Common myeloid progenitor, CD34-positive (primary cell): ENCODE results near the gene CD27. TPM values are rescaled to one million over a fixed set of nuclear protein-coding genes. Genes with fewer than 3 reads are reported as not detected.

Experiments
- CTCF ChIA-PET: fragments of 350-600 bp; sonication (Branson Sonifier 250); formaldehyde crosslinking; loops from one replicate; lab custom pipeline; 2021; ENCODE audit warnings: antibody characterized with exemption; lab: Charles Lee
- POLR2A ChIA-PET: fragments of 350-600 bp; sonication (Branson Sonifier 250); formaldehyde crosslinking; loops from one replicate; lab custom pipeline; 2021; ENCODE audit warnings: antibody characterized with exemption; lab: Charles Lee
- DNase-seq, 3 donors: peaks; one replicate each; pipeline versions ENCODE4 v3.0.0 to v3.0.0-alpha.2; 2013
- H3K27ac ChIP-seq, 2 experiments: 1 replicate in 1 of 2; 2 replicates in 1 of 2; pipeline ENCODE4 v1.7.0; 2013; ENCODE audit warnings: inconsistent platforms in 2 of 2, low read length in 2 of 2, mild to moderate bottlenecking in 2 of 2, low read depth in 1 of 2, moderate library complexity in 1 of 2; ENCODE audit not compliant: severe bottlenecking in 2 of 2, insufficient read depth in 1 of 2, poor library complexity in 1 of 2
- H3K27me3 ChIP-seq, 5 experiments: replicated peaks in 2 of 5; 1 replicate in 3 of 5; 2 replicates in 2 of 5; pipeline versions ENCODE4 v1.6.1 to v1.7.0; 2013; ENCODE audit warnings: low read length in 4 of 5, mild to moderate bottlenecking in 2 of 5, moderate library complexity in 2 of 5, inconsistent platforms in 1 of 5; ENCODE audit not compliant: insufficient read depth in 5 of 5, control insufficient read depth in 4 of 5
- H3K36me3 ChIP-seq, 4 experiments: 1 replicate in 2 of 4; 2 replicates in 2 of 4; pipeline versions ENCODE4 v1.6.1 to v1.7.0; 2013; ENCODE audit warnings: low read length in 3 of 4, control low read depth in 1 of 4, mild to moderate bottlenecking in 1 of 4; ENCODE audit not compliant: control insufficient read depth in 4 of 4, insufficient read depth in 4 of 4
- H3K4me1 ChIP-seq, 4 experiments: 1 replicate in 3 of 4; 2 replicates in 1 of 4; pipeline versions ENCODE4 v1.6.1 to v1.7.1; 2013; ENCODE audit warnings: low read length in 3 of 4, mild to moderate bottlenecking in 3 of 4, control low read depth in 1 of 4, inconsistent platforms in 1 of 4, moderate library complexity in 1 of 4; ENCODE audit not compliant: control insufficient read depth in 4 of 4, insufficient read depth in 4 of 4; ENCODE audit errors: control extremely low read depth in 1 of 4
- H3K4me3 ChIP-seq, 7 experiments: 1 replicate in 4 of 7; 2 replicates in 3 of 7; pipeline versions ENCODE4 v1.5.1 to v1.7.0; 2013; ENCODE audit warnings: mild to moderate bottlenecking in 7 of 7, low read length in 6 of 7, moderate library complexity in 6 of 7, inconsistent platforms in 2 of 7, low read depth in 2 of 7, control low read depth in 1 of 7; ENCODE audit not compliant: insufficient read depth in 4 of 7, control insufficient read depth in 1 of 7; ENCODE audit errors: extremely low read depth in 1 of 7
- H3K9me3 ChIP-seq, 5 experiments: 1 replicate in 4 of 5; 2 replicates in 1 of 5; pipeline versions ENCODE4 v1.6.1 to v1.7.1; 2013; ENCODE audit warnings: low read length in 4 of 5, mild to moderate bottlenecking in 2 of 5, inconsistent platforms in 1 of 5, low read depth in 1 of 5, moderate library complexity in 1 of 5; ENCODE audit not compliant: control insufficient read depth in 4 of 5, insufficient read depth in 2 of 5; ENCODE audit errors: control extremely low read depth in 1 of 5
- WGBS: methylation state at CpG from one replicate; pipeline ENCODE4 v1.1.5; 2013; ENCODE audit not compliant: insufficient coverage; 5-methylcytosine and 5-hydroxymethylcytosine counted together
- polyA plus RNA-seq: library from polyadenylated mRNA; unstranded; fragments of 120-200 nt; gene quantifications from one replicate; pipeline ENCODE4 v1.2.1, GENCODE V29; 2013

Gene CD27
- 1.1 TPM for polyA plus RNA-seq

GRCh38 chr12:6444704-6445688 is at the start of gene CD27:
CD27 (plus strand) TSS chr12:6444955; CDS start chr12:6445096, 141 bp downstream.
- Histone ChIP-seq H3K9me3 (no peaks in the 10 kb centered on the region), H3K36me3 (peaks cover 0 to 9% (median 2%) of the 10 kb centered on the region in 4 experiments), H3K27ac (no peak within 1 kb of the TSS), H3K4me1 (peaks cover 12 to 45% (median 39%) of the 10 kb centered on the region in 4 experiments), H3K4me3 (peak within 1 kb of the TSS in 1 of 7 experiments; percentile 10), H3K27me3 (peaks cover 0 to 1% (median 0%) of the 10 kb centered on the region in 5 experiments)
- ChIA-PET POLR2A (no interaction called here), CTCF (interaction anchor here (1.0 to 4.5 kb wide), 3 partner anchors 15 to 21 kb away, joined by 3 to 16 read pairs (median 15); no protein-coding TSS in a partner anchor)
- no peak for DNase-seq
- 93% methylated on average over 11 of the region's 16 CpGs for WGBS

GRCh38 chr12:6396031-6396430 is 48.7 kb upstream of the CD27 start:
- ChIA-PET POLR2A (no interaction called here), CTCF (interaction anchor here (1.3 kb wide), 1 partner anchor 69 kb away, joined by 3 read pairs; no protein-coding TSS in a partner anchor)
- H3K4me3 ChIP-seq: no peak overlapping the region
- no peak for DNase-seq
- no peaks in the 10 kb centered on the region for H3K9me3 ChIP-seq
- peaks cover 0 to 17% (median 6%) of the 10 kb centered on the region in 4 experiments for H3K36me3 ChIP-seq
- WGBS: 100% methylated on average over 2 of the region's 2 CpGs
- H3K27me3 ChIP-seq: no peaks in the 10 kb centered on the region
- H3K27ac ChIP-seq: no peak overlapping the region
- peaks cover 0 to 4% (median 2%) of the 10 kb centered on the region in 4 experiments for H3K4me1 ChIP-seq

GRCh38 chr12:6399884-6400644 is 44.7 kb upstream of the CD27 start:
- peaks cover 0 to 3% (median 0%) of the 10 kb centered on the region in 4 experiments for H3K36me3 ChIP-seq
- CTCF ChIA-PET: interaction anchor here (0.9 to 1.0 kb wide), 3 partner anchors 18 to 146 kb away, joined by 3 read pairs; no protein-coding TSS in a partner anchor
- H3K4me1 ChIP-seq: no peaks in the 10 kb centered on the region
- H3K4me3 ChIP-seq: no peak overlapping the region
- H3K27me3 ChIP-seq: no peaks in the 10 kb centered on the region
- no CpG with 5 or more reads among the region's 7 CpGs for WGBS
- DNase-seq: no peak
- H3K9me3 ChIP-seq: no peaks in the 10 kb centered on the region
- no peak overlapping the region for H3K27ac ChIP-seq
- POLR2A ChIA-PET: no interaction called here

- ChIA-PET CTCF (interaction anchor here (1.3 kb wide), 1 partner anchor 78 kb away, joined by 3 read pairs; no protein-coding TSS in a partner anchor), POLR2A (interaction anchor here (0.7 kb wide), 1 partner anchor 32 kb away, joined by 3 read pairs; no protein-coding TSS in a partner anchor)
- no peak overlapping the region for H3K4me3 ChIP-seq
- H3K27ac ChIP-seq: no peak overlapping the region
- no peaks in the 10 kb centered on the region for H3K4me1 ChIP-seq
- no peaks in the 10 kb centered on the region for H3K27me3 ChIP-seq
- WGBS: no CpG with 5 or more reads among the region's 5 CpGs
- DNase-seq: no peak
- H3K9me3 ChIP-seq: no peaks in the 10 kb centered on the region
- H3K36me3 ChIP-seq: no peaks in the 10 kb centered on the region
Observed at GRCh38 chr12:6404390-6404789, 40.4 kb upstream of the CD27 start.

- Histone ChIP-seq H3K4me3 (no peak overlapping the region), H3K4me1 (no peaks in the 10 kb centered on the region), H3K36me3 (no peaks in the 10 kb centered on the region), H3K27me3 (no peaks in the 10 kb centered on the region), H3K27ac (no peak overlapping the region), H3K9me3 (no peaks in the 10 kb centered on the region)
- CTCF ChIA-PET: no interaction called here
- POLR2A ChIA-PET: no interaction called here
- DNase-seq: no peak
- WGBS: 100% methylated on average over 5 of the region's 6 CpGs
Observed at GRCh38 chr12:6405963-6406362, 38.8 kb upstream of the CD27 start.

GRCh38 chr12:6407236-6407954 is 37.4 kb upstream of the CD27 start:
- H3K9me3 ChIP-seq: no peaks in the 10 kb centered on the region
- no peak overlapping the region for H3K4me3 ChIP-seq
- no peaks in the 10 kb centered on the region for H3K36me3 ChIP-seq
- ChIA-PET POLR2A (interaction anchor here (0.6 kb wide), 1 partner anchor 24 kb away, joined by 3 read pairs; the partner anchor contains the start of gene LTBR), CTCF (no interaction called here)
- no peak for DNase-seq
- no peaks in the 10 kb centered on the region for H3K27me3 ChIP-seq
- H3K4me1 ChIP-seq: no peaks in the 10 kb centered on the region
- 97% methylated on average over 3 of the region's 10 CpGs for WGBS
- H3K27ac ChIP-seq: no peak overlapping the region
